Stimulated activated CD4-positive, alpha-beta T cell treated with anti-CD3 and anti-CD28 coated beads, Interleukin-15, amount 100 ng/mL, for 48 hours (primary cell): ENCODE measurements around the gene NKX2-2.

Experiments used
- DNase-seq, 2 donors: peaks; one replicate each; pipeline ENCODE4 v3.0.0-alpha.2; 2020; ENCODE audit warnings: low read depth in 2 of 2

NKX2-2 gene

GRCh38 chr20:21513881-21514540 is at the start of gene NKX2-2:
NKX2-2 (minus strand) TSS chr20:21514064; CDS start chr20:21513669, 395 bp downstream.
- no peak for DNase-seq

- DNase-seq, result no peak
Measured at GRCh38 chr20:21562656-21563055, 48.8 kb upstream of the NKX2-2 start.

GRCh38 chr20:21559305-21559704 is 45.4 kb upstream of the NKX2-2 start:
- peak in 1 of 2 donors; percentile 13 for DNase-seq

- peak; percentile 12 for DNase-seq
Measured at GRCh38 chr20:21557241-21558020, 43.6 kb upstream of the NKX2-2 start.

- no peak for DNase-seq
Measured at GRCh38 chr20:21556398-21556797, 42.5 kb upstream of the NKX2-2 start.

- DNase-seq, result no peak
Measured at GRCh38 chr20:21555470-21556120, 41.7 kb upstream of the NKX2-2 start.

GRCh38 chr20:21554985-21555384 is 41.1 kb upstream of the NKX2-2 start:
- no peak for DNase-seq

GRCh38 chr20:21554376-21554890 is 40.6 kb upstream of the NKX2-2 start:
- no peak for DNase-seq

GRCh38 chr20:21550587-21550986 is 36.7 kb upstream of the NKX2-2 start:
- no peak for DNase-seq

- peak; percentile 21 to 25 for DNase-seq
Measured at GRCh38 chr20:21548390-21549035, 34.6 kb upstream of the NKX2-2 start.

GRCh38 chr20:21546355-21546754 is 32.5 kb upstream of the NKX2-2 start:
- DNase-seq, result no peak

GRCh38 chr20:21539512-21539911 is 25.6 kb upstream of the NKX2-2 start:
- DNase-seq, result no peak

GRCh38 chr20:21534886-21535285 is 21.0 kb upstream of the NKX2-2 start:
- DNase-seq, result no peak

GRCh38 chr20:21534453-21534852 is 20.6 kb upstream of the NKX2-2 start:
- DNase-seq, result no peak

GRCh38 chr20:21529863-21530262 is 16.0 kb upstream of the NKX2-2 start:
- no peak for DNase-seq

- DNase-seq, result no peak
Measured at GRCh38 chr20:21528870-21529269, 15.0 kb upstream of the NKX2-2 start.

GRCh38 chr20:21527908-21528307 is 14.0 kb upstream of the NKX2-2 start:
- no peak for DNase-seq

- no peak for DNase-seq
Measured at GRCh38 chr20:21526776-21527175, 12.9 kb upstream of the NKX2-2 start.

- no peak for DNase-seq
Measured at GRCh38 chr20:21523895-21524294, 10.0 kb upstream of the NKX2-2 start.

- no peak for DNase-seq
Measured at GRCh38 chr20:21523281-21523868, 9.5 kb upstream of the NKX2-2 start.

GRCh38 chr20:21522481-21523280 is 8.8 kb upstream of the NKX2-2 start:
- no peak for DNase-seq
